ENCODE data around the gene NMRAL1. TPM values are rescaled to one million over a fixed set of nuclear protein-coding genes. Genes with fewer than 3 reads are reported as not detected.

NMRAL1 gene
- total and polyA plus RNA-seq, 10 of the 15 experiments (the other 5 are each of a cell fraction or from before 2014, with no cell fraction given) = 4.8 to 102 (median 62.5) TPM

- SMC1A ChIA-PET (ENCODE audit: uncharacterized antibody, unreplicated experiment) = no interaction called here
- Histone ChIP-seq H3K27me3 (replicated peaks in 1 of 2; ENCODE audit: control insufficient read depth in 2 of 2, insufficient read depth in 2 of 2, low read length in 1 of 2) (no peaks in the 10 kb centered on the region), H3K79me2 (ENCODE audit: control insufficient read depth, insufficient read depth, low read length) (peaks cover 26% of the 10 kb centered on the region), H3K9ac (ENCODE audit: control insufficient read depth, insufficient read depth, low read length) (no peak overlapping the region), H3K27ac (ENCODE audit: control insufficient read depth, insufficient read depth) (no peak overlapping the region), H3K36me3 (ENCODE audit: control insufficient read depth in 2 of 2, insufficient read depth in 2 of 2, low read length in 1 of 2) (peaks cover 0 to 15% of the 10 kb centered on the region in 2 experiments; a peak in 2 of 4 replicates), H4K20me1 (ENCODE audit: control insufficient read depth, insufficient read depth) (no peaks in the 10 kb centered on the region), H3K4me2 (ENCODE audit: control insufficient read depth, insufficient read depth) (no peak overlapping the region), H3K4me3 (no peak overlapping the region), H3K4me1 (ENCODE audit: control insufficient read depth, insufficient read depth, low read length) (no peaks in the 10 kb centered on the region), H2AFZ (ENCODE audit: control insufficient read depth, low read depth, low read length) (no peak overlapping the region), H3K9me3 (replicated peaks; ENCODE audit: control insufficient read depth, insufficient read depth, low read length) (no peaks in the 10 kb centered on the region)
- intact Hi-C loops (cut with micrococcal nuclease; ENCODE audit: unreplicated experiment) (no loop called here), in situ Hi-C loops (cut with MboI) (no loop called here)
- no TSS peak for BruUV-seq (replicated peaks)
- WGBS (ENCODE audit: insufficient coverage, insufficient replicate concordance, low lambda C conversion rate, missing lambda C conversion rate) = 91% methylated on average over 9 of the region's 9 CpGs
- ATAC-seq (no peak), FAIRE-seq (no peak), DNase-seq (ENCODE audit: low read depth, low spot score) (no peak)
- POLR2A ChIA-PET = no interaction called here
- TF ChIP-seq HSF1 (IDR thresholded peaks at IDR 0.05; ENCODE audit: low read depth, low read length) = no peak
- TF ChIP-seq BRCA1 (IDR thresholded peaks at IDR 0.05; ENCODE audit: low read depth, low read length) = no peak
- TF ChIP-seq SKIL (IDR thresholded peaks at IDR 0.05; ENCODE audit: low read depth, poor library complexity, severe bottlenecking) = no peak
- no peak for TF ChIP-seq ELK1 (IDR thresholded peaks at IDR 0.05; ENCODE audit: low read depth, low read length)
- no peak for TF ChIP-seq RELA (IDR thresholded peaks at IDR 0.05; ENCODE audit: borderline replicate concordance, partially characterized antibody)
- CTCF ChIA-PET = no interaction called here
- RAD21 ChIA-PET (ENCODE audit: unreplicated experiment) = no interaction called here
Measured at GRCh38 chr16:4431023-4431422, 43.4 kb downstream of the NMRAL1 start.

All from GM12878 (cell line).